Caki2 (cell line): ENCODE data around the gene NELL1. TPM values are rescaled to one million over a fixed set of nuclear protein-coding genes. Genes with fewer than 3 reads are reported as not detected.
"Not testable (repeated sequence)": the region's sequence is repeated elsewhere in the genome, so short reads cannot be mapped to it uniquely, and the experiment has no call there.

Source experiments
- DNase-seq: peaks from one replicate; pipeline ENCODE4 v3.0.0-alpha.2; 2015; ENCODE audit warnings: low read depth
- in situ Hi-C: cut with HindIII; loops from 2 replicates; pipeline ENCODE4 v1.10.0; 2016; ENCODE audit warnings: low sequenced_read_pairs, low pct_unique_long_range_greater_than_20kb, mixed read lengths
- total RNA-seq: library from RNA; depleted of rRNA; stranded (reverse); fragments of >200 nt; shearing (Covaris generic); gene quantifications from 2 replicates; pipeline ENCODE4 v1.2.3, GENCODE V29; 2014; ENCODE audit warnings: low replicate concordance

Gene NELL1
- total RNA-seq, 1 experiment from 2014 or later: not detected

DNA sequence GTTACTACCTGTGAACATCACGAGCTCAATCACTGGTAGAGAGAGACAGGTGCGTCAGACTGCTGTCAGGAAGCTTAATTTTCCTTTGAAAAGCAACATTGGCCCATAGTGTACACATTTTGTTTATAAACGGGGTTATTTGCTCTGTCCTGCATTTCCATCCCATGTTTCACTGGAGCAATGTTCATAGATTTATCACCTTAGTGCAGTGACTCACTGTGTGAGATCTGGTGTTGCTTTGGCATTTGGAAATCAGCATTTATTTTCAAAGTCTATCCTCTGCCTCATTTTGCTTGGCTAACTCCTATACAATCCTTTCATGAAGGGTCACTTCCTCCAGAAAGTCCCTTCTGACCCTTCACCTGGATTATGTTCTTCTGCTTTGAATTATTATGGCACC is 529.1 kb downstream of the NELL1 start:
- no peak for DNase-seq
- in situ Hi-C loops: no loop called here

DNA sequence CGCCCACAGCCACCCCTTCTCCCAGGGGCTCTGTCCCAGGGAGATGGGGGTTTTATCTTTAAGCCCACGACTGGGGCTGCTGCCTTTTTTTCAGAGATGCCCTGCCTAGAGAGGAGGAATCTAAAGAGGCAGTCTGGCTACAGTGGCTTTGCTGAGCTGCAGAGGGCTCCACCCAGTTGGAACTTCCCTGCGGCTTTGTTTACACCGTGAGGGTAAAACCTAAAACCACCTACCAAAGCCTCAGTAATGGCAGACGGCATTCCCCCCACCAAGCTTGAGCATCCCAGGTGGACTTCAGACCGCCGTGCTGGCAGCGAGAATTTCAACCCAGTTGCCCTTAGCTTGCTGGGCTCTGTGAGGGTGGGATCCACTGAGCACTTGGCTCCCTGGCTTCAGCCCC is 535.8 kb downstream of the NELL1 start:
- in situ Hi-C loops: no loop called here
- DNase-seq: no peak

GRCh38 chr11:21225860-21226259 is 556.5 kb downstream of the NELL1 start:
- DNase-seq: no peak
- in situ Hi-C loops: no loop called here

DNA sequence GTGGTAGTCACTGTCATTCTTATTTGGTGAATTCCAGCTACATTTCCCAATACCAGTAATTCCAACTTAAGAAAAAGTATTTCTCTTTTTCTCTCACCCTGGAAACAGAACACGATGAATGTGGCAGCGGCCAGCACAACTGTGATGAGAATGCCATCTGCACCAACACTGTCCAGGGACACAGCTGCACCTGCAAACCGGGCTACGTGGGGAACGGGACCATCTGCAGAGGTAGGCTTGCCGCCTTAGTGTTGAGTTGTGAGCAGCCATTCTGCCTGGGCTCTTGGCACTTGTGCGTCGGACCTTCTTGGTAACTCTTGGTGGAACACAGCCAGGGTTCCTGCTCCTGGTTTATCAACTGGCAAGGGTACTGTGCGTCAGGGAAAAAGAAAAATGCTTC is 559.8 kb downstream of the NELL1 start:
- DNase-seq: no peak
- in situ Hi-C loops: no loop called here

DNA sequence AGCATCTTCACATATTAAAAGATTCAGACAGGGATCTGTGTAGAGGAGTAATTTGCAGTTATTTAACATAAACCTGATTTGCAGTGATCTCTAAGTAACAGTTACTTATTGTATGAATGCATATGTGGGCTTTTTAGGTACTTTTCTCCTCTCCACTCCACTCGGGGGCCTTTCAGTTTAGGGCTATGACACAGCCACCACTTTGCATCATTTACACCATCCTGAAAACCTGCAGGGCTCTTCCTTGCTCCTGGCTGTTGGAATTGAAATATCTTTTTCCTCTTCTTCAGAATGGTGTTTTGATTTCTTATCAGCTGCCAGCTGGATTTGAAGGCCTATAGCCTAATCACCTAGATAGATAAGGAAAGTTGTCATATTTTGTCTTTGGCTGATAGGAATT is 580.8 kb downstream of the NELL1 start:
- in situ Hi-C loops: no loop called here

DNA sequence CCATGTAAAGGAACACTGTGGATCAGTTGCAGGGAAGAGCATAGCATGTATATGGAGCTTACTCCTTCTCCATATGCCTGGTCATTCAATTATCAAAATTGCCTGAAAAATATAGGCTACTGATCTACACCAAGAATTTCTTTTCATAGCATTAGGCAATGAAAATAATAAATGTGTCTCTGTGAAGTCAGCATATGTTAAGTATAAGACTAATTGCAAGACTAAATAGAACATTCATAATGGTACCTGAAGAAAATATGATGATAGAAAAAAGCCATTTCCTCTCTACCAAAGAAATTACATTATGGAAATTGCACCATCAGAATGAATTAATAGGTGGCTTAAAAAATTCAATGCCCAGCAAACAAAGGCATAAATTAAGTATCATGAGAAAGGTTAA is 584.7 kb downstream of the NELL1 start:
- DNase-seq: no peak
- in situ Hi-C loops: no loop called here

More for the DNA sequence above, 580.8 kb downstream of the NELL1 start:
- DNase-seq: no peak

DNA sequence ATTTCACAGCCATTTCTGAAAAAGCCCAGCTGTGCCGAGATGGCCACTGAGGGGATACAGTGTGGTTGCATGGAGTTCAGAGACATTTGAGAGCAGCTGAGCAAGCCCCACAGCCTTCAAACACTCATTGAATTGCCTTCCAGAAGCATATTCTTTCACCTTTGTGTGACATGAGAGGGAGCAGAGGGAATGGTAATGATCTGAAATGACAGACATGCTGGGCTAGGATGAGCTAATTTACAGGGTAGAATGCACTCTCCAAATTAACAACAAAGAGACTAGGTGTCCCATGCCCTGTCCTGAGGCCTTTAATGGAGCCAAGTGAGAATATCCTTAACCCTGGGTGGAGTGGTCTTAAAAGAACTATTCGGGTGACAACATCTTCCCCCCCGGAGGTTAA is 585.4 kb downstream of the NELL1 start:
- in situ Hi-C loops: no loop called here
- no peak for DNase-seq

DNA sequence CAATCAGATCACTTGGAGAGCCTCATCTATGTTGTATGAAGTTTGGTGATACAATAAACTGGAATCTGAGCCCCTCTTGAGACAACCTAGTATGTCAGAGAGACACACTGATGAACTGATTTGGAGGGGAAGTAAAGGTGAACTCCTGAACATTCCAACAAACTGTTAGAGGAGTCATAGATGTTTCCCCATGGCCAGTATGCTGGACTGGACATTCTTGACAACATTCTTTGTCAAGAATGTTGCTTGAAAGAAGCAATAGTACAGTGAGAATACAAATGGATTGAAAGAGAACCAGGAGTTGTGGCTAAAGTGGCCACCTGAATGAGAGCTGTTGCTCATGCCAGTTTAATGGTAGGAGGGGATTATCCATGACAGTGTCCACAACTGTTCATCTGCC is 588.1 kb downstream of the NELL1 start:
- no peak for DNase-seq
- in situ Hi-C loops: no loop called here

DNA sequence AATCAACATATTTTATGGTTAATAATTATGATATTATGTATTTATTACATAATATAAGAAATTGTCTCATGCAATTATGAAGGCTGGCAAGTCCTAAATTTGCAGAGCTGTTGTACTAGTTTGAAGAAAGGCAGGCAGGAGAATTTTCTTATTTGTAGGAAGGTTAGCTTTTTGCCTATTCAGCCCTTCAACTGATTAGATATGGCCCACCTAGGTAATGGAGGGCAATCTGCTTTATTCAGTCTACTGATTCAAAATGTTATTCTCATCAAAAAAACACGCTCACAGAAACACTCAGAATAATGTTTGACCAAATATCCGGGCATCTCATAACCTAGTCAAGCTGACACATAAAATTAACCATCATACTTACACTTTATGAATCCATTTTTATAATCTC is 589.0 kb downstream of the NELL1 start:
- in situ Hi-C loops: no loop called here
- DNase-seq: no peak

DNA sequence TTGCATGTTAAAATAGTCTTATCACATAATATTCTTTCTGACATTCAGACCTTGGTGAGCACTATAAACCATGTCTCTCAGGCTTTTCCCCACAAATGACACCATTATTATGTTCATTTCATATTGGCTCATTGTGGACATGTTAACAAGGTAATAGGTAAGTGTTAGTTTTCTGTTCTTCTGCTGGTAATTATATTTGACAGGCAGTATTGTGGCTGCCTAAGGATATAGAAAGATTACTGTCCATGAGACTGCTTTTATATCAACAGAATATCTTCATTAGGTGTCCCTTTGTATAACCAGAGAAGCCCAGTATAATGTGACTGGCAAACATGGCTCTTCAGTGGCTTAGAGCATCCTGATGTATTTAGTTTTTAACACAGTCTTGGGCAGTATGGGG is 590.7 kb downstream of the NELL1 start:
- in situ Hi-C loops: no loop called here
- no peak for DNase-seq

- DNase-seq: no peak
- in situ Hi-C loops: no loop called here
Observed at GRCh38 chr11:21262992-21263391, 593.6 kb downstream of the NELL1 start.

DNA sequence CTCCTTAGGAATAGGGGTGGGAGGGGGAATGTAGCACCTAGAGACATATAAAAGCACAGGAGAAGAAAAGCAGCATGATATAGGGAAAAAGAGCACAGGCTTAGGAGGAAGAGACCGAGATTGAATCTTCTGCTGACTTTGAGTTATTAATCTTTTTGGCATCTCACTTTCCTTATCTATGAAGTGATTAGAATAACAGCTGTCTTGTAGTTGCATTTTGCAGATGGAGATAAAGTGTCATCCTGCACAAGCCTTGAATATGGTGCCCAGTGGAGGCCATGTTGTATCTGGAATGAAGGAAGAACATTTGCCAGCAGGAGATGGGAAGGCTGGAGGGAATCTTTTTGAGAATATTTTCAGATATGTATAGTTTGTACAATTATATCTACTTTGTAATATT is 594.7 kb downstream of the NELL1 start:
- DNase-seq: no peak
- in situ Hi-C loops: no loop called here

DNA sequence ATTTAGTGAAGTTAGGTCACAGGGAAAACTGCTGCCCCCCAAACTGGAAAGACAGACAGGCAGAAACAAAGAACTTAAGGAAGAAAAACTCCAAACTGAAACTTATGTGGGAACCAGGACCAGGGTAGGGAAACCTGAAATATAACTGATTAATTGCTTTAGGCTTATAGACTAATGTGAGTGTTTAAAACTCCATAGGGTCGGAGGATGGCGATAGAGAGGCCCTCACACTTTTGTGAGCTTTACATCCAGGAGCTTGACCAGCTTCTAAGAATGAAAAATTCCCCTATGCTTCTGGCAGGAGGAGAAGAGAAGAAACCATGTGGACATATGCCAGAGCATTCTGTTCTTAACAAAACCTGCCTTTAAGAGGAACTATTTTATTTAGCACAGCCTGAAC is 598.6 kb downstream of the NELL1 start:
- in situ Hi-C loops: no loop called here
- DNase-seq: no peak

- DNase-seq, in situ Hi-C loops: not testable (repeated sequence)
Observed at GRCh38 chr11:21272139-21272538, 602.8 kb downstream of the NELL1 start.

GRCh38 chr11:21278840-21279239 is 609.5 kb downstream of the NELL1 start:
- in situ Hi-C loops: no loop called here
- no peak for DNase-seq

GRCh38 chr11:21285104-21285503 is 615.7 kb downstream of the NELL1 start:
- in situ Hi-C loops: no loop called here
- no peak for DNase-seq

DNA sequence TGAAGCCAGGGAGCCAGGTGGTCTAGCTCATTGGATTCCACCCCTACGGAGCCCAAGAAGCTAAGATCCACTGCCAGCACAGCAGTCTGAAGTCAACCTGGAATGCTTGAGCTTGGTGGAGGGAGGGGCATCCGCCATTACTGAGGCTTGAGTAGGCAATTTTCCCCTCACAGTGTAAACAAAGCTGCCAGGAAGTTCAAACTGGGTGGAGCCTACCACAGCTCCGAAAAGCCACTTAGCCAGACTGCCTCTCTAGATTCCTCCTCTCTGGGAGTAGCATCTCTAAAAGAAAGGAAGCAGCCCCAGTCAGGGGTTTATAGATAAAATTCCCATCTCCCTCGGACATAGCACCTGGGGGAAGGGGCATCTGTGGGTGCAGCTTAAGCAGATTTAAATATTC is 620.3 kb downstream of the NELL1 start:
- no peak for DNase-seq
- in situ Hi-C loops: no loop called here

DNA sequence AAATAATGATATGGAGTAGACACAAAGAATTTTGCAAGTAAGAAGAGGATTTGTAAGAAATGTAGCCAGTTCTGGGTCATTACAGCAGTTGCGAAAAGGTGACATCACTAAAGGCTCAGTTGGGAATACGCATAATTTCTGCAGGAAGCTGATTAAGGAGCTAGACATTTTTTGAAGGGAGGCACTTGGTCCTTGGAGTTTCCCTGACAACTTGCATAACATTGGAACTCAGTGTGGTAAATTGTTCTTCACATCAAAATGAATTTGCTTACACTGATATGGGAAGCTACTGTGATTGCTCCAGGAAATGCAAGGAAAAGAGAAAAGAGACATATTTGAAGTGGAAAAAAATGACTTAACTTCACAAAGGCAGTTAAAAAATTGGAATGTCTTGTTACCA is 626.1 kb downstream of the NELL1 start:
- in situ Hi-C loops: no loop called here
- DNase-seq: no peak

DNA sequence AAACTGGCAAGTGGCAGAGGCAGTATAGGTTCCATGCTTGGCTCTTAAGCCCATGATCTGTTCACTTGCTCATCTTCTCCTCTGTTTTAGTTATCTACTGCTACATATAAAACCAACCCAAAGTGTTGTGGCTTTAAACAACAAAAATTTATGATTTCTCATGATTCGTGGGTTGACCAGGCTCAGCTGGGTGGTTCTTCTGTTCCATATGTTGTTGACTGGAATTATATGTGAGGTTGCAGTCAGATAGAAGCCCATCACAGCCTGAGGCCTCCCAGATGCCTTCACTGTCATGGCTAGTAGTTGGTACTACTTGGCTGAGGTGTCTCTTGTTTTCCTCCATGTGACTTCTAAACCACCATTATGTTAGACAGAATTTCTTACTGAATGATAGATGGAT is 632.6 kb downstream of the NELL1 start:
- in situ Hi-C loops: no loop called here

DNA sequence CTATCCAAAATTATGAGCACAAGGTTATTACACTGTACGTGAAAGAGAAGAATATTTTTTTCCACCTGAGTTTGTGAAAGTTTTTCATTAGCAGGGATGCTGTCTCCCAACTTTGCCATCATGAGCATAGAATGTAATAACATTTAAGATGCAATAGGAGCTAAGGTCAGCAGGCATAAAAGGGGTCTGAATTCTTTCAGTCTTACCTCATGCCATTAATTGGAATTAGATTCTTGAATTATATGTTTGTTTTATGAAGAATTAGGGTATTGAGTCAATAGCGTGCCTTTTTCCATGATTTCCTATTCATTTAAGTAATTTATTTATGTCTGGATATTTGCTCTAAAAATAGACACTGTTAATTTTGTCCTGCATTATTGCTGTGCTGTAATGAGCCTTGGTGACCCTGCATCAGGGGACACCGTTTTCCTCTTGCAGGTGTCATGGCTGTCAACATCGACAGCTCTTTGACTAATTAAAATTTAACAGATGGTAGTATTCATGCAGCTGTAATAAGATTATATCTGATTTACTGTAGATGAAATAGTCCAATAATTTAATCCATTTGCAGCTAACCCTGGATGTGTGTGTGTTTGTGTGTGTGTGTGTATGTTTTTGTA is 637.5 kb downstream of the NELL1 start:
- in situ Hi-C loops: no loop called here
- no peak for DNase-seq

More for the DNA sequence above, 632.6 kb downstream of the NELL1 start:
- DNase-seq: no peak

GRCh38 chr11:21307874-21308273 is 638.5 kb downstream of the NELL1 start:
- DNase-seq: no peak
- in situ Hi-C loops: no loop called here
